Prostate gland (tissue), 2 donors: ENCODE measurements around the gene GLIPR2. TPM values are rescaled to one million over a fixed set of nuclear protein-coding genes. Genes with fewer than 3 reads are reported as not detected.

ENCODE experiments used
- DNase-seq: peaks from one replicate; pipeline ENCODE4 v3.0.0-alpha.2; 2019; ENCODE audit warnings: low spot score
- H3K27ac ChIP-seq, 2 donors: fragments of 200-600 bp; sonication (generic); 2 replicates each; pipeline ENCODE4 v1.5.1; 2017 to 2019
- H3K27me3 ChIP-seq: fragments of 200-600 bp; sonication (generic); replicated peaks from 2 replicates; pipeline ENCODE4 v1.5.1; 2019; ENCODE audit not compliant: insufficient read depth
- H3K36me3 ChIP-seq, 2 donors: fragments of 200-600 bp; sonication (generic); 1 replicate in 1 of 2; 2 replicates in 1 of 2; pipeline versions ENCODE4 v1.5.1 to v1.8.1; 2017 to 2019
- H3K4me1 ChIP-seq: fragments of 200-600 bp; sonication (generic); replicated peaks from 2 replicates; pipeline ENCODE4 v1.5.1; 2019
- H3K4me3 ChIP-seq, 2 donors: fragments of 200-600 bp; sonication (generic); 2 replicates each; pipeline ENCODE4 v1.5.1; 2017 to 2019
- H3K9me3 ChIP-seq: fragments of 200-600 bp; sonication (generic); 2 replicates; pipeline ENCODE4 v1.5.1; 2017
- POLR2A ChIP-seq: fragments of 450-650 bp; IDR thresholded peaks from one replicate; pipeline ENCODE4 v1.6.1; 2016; ENCODE audit warnings: antibody characterized with exemption, mild to moderate bottlenecking
- POLR2AphosphoS5 ChIP-seq: sonication (generic); formaldehyde crosslinking; IDR thresholded peaks from one replicate; pipeline ENCODE4 v1.6.1; 2017; ENCODE audit warnings: antibody characterized with exemption
- WGBS: methylation state at CpG from one replicate; pipeline ENCODE4 v1.1.5; 2018; 5-methylcytosine and 5-hydroxymethylcytosine counted together
- intact Hi-C: fragments of 100-400 bp; cut with DNase I; formaldehyde crosslinking; loops from one replicate; pipeline ENCODE4 v1.14.2; 2022
- total RNA-seq, 2 donors: library from RNA; depleted of rRNA; stranded (reverse); fragments of >200 nt; gene quantifications; one replicate each; pipeline ENCODE4 v1.1.0, GENCODE V29; 2016
- TF ChIP-seq, protein P1 (sequence below), 4 experiments: fragments of 200-600 bp in 2 of 4; fragments of 450-650 bp in 2 of 4; sonication (generic) in 2 of 4; IDR thresholded peaks; 1 replicate in 3 of 4; 2 replicates in 1 of 4; pipeline ENCODE4 v1.5.1; 2016 to 2019; ENCODE audit warnings: antibody characterized with exemption in 4 of 4, mild to moderate bottlenecking in 2 of 4, moderate library complexity in 2 of 4

The GLIPR2 gene
- total RNA-seq, 2 donors from 2014 or later = 21.6 to 36.5 TPM

DNA sequence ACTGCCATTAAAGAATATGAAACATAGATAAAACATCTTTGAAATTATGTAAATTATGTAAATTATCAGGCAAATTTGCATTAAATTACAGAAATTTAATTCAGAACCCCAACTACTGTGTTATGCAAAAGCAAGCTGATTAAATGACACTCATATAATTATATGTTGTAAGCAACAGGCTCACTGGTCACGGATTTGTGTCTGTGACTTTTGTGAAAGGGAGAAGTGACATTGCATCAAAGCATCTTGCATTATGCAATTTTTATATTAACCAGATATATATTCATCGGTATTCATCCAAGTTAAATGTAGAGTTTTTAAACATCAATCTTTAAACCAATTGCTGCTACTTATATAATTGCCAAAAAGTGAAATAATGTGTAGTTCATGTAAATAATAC lies 13.0 kb upstream of the GLIPR2 start:
- DNase-seq = no peak
- Histone ChIP-seq H3K9me3 (no peaks in the 10 kb centered on the region), H3K4me3 (no peak overlapping the region), H3K4me1 (no peaks in the 10 kb centered on the region), H3K27ac (no peak overlapping the region), H3K36me3 (no peaks in the 10 kb centered on the region), H3K27me3 (no peaks in the 10 kb centered on the region)
- intact Hi-C loops = no loop called here
- TF ChIP-seq POLR2A (no peak), POLR2AphosphoS5 (no peak)
- TF ChIP-seq, protein P1, sequence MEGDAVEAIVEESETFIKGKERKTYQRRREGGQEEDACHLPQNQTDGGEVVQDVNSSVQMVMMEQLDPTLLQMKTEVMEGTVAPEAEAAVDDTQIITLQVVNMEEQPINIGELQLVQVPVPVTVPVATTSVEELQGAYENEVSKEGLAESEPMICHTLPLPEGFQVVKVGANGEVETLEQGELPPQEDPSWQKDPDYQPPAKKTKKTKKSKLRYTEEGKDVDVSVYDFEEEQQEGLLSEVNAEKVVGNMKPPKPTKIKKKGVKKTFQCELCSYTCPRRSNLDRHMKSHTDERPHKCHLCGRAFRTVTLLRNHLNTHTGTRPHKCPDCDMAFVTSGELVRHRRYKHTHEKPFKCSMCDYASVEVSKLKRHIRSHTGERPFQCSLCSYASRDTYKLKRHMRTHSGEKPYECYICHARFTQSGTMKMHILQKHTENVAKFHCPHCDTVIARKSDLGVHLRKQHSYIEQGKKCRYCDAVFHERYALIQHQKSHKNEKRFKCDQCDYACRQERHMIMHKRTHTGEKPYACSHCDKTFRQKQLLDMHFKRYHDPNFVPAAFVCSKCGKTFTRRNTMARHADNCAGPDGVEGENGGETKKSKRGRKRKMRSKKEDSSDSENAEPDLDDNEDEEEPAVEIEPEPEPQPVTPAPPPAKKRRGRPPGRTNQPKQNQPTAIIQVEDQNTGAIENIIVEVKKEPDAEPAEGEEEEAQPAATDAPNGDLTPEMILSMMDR (IDR thresholded peaks at IDR 0.05) = no peak
- 89% methylated on average over 2 of the region's 2 CpGs for WGBS

DNA sequence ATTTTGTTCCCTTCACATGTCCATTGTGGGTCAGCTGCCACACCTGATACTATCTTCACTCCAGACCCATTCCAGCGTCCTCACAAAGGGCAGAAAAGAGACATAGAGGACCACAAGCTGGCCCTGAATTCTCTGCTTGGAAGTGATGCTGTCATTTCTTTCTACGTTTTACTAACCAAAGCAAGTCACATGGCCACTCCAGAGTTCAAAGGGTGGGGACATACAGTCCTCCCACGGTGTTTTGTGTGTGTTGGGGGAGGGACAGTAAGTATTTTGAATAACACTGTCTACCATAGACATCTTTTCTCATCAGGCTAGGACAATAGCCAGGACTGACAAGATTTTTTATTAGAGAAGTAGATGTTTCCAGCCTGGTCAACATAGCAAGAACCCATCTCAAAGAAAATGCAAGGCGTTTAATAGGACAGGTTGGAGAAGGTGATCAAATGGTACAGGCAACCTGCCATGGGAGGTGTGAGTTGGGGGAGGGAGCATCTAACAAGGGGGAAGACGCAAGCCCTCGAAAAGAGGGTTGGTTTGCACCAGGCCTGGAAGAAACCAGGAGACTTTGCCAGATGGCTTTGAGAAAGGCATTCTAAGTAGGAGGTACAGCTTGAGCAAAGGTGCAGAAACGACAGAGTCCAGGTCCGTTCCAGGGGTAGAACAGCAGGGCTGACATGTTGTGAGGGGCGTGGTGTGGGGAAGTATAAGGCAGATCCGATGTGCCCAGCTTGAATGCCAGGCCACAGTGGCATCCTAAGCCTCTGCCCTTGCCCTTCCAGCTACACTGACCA lies 11.3 kb upstream of the GLIPR2 start:
- Histone ChIP-seq H3K9me3 (no peaks in the 10 kb centered on the region), H3K4me1 (no peaks in the 10 kb centered on the region), H3K4me3 (no peak overlapping the region), H3K27me3 (no peaks in the 10 kb centered on the region), H3K36me3 (no peaks in the 10 kb centered on the region), H3K27ac (no peak overlapping the region)
- intact Hi-C loops = no loop called here
- DNase-seq = no peak
- TF ChIP-seq POLR2A = no peak
- no peak for TF ChIP-seq POLR2AphosphoS5
- TF ChIP-seq, protein P1 (IDR thresholded peaks at IDR 0.05) = no peak
- WGBS = 68% methylated on average over 10 of the region's 10 CpGs

DNA sequence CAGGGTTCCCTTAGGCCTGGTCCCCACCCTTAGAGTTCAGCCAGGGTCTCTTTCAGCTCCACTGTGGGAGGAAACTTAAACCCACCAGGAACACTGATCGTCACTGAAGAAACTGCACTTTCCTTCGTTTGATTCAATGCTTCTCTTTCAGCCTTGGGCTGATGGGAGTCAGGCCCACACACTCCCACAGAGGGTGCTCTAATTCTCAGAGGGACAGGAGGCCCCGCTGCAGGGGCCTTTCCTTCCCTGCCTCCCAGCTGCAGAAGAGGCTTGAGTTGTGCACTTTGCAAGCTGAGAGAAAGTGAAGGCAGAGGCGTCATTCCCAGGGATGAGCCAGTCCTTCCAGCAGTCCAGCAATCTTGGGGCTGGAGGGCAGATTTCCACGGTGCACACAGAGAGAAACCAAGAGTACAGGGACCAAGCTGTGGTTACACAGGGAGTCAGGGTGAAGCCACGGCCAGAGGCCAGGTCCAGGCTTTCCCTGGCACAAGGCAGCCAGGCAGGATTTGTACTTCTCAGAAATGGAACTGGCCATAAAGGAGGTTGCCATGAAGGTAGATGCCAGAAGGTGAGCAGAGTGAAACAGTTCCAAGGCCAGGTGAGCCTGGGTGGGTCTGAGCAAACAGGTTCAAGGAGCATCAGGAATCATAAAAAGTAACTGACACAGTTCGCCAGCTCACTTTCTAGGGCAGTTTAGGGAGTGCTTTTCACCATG lies 10.4 kb upstream of the GLIPR2 start:
- Histone ChIP-seq H3K27me3 (no peaks in the 10 kb centered on the region), H3K36me3 (no peaks in the 10 kb centered on the region), H3K4me1 (no peaks in the 10 kb centered on the region), H3K27ac (no peak overlapping the region), H3K9me3 (no peaks in the 10 kb centered on the region), H3K4me3 (no peak overlapping the region)
- DNase-seq = no peak
- TF ChIP-seq POLR2AphosphoS5 (no peak), POLR2A (no peak)
- TF ChIP-seq, protein P1 (IDR thresholded peaks at IDR 0.05) = no peak
- intact Hi-C loops = no loop called here
- WGBS = 61% methylated on average over 7 of the region's 7 CpGs

DNA sequence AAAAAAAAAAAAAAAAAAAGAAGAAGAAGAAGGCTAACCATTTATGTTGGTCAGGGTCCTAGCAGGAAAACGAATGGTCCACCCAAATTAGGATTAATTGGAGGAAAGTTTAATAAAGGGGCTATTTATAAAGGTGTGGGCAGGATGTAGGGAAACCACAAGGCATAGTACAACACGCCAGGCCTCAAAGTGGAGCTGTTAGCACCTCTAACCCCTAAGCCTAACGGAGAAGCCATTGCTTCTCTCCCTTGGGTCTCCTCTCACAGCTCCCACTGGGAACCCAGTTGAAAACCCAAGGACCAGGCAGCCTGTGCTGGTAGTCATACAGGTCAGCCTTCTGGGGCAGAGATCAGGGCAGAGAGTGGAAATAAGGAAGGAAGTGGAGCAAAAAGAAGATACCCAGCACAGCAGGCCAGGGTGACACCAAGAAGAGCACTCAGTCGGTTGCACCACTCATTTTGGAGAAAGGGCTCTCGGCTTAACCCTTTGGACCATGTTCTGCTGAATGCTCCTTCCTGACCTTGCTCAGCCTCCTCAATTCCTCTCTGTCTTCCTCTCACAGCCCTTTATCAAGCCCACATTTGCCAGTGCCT lies 8.8 kb upstream of the GLIPR2 start:
- H3K27ac ChIP-seq = no peak overlapping the region
- H3K27me3 ChIP-seq = no peaks in the 10 kb centered on the region
- WGBS = 83% methylated on average over 5 of the region's 5 CpGs
- intact Hi-C loops = no loop called here
- H3K9me3 ChIP-seq = no peaks in the 10 kb centered on the region
- no peak overlapping the region for H3K4me3 ChIP-seq
- DNase-seq = no peak
- no peaks in the 10 kb centered on the region for H3K36me3 ChIP-seq
- TF ChIP-seq POLR2AphosphoS5 (no peak), POLR2A (no peak)
- TF ChIP-seq, protein P1 (IDR thresholded peaks at IDR 0.05) = no peak
- H3K4me1 ChIP-seq = no peaks in the 10 kb centered on the region
